Measurements from ENCODE around the gene CFAP157.

Gene CFAP157

DNA sequence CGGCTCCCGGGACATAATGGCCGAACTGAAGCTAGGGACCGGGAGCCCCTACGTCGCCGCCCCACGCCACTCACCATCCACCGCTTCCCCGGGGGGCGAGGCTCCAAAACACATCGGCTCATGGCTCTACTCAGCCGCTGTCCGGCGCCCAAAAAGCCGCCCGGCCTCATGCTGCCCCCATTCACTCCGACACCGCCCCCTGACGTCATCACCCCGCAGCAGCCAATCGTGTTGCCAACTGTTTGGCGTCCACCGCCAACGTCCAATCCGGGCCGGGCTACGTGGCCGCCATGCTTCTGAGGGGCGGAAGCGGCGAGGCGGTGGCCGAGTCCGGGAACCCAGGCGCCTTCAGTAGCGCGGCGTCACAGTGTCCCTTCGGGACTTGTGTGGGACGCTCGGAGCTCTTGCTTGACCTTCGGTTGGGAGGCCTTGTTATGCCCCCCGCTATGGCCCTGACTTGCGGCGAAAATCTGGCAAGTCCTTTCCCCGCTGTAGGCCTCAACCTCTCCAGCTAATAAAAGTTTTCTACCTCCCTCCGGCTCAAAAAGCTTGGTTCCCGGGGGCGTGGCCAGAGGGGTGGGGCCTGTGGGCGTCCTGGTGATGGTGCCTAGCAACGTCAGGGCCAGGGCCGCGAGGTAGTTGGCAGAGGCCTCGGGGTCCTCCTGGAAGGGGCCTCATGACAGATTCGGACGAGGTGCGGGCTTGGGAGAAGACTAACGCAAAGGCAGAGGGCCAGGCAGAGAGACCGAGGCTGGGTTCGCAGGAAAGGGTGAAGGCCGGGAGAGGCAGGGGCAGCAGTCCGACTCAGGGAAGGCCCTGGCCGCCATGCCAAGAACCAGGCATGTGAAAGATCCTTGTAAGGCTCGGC lies 8.9 kb downstream of the CFAP157 start, which contains the start of the genes PTRH1 and TTC16:
PTRH1 (minus strand) TSS at position 194 of the 868 bp plus-strand sequence; CDS start at position 170, 24 bp downstream.
TTC16 (plus strand) TSS at position 610 of the 868 bp plus-strand sequence; CDS start at position 677, 67 bp downstream.
- peak; percentile 96 for DNase-seq (ENCODE audit: low read depth)

DNA sequence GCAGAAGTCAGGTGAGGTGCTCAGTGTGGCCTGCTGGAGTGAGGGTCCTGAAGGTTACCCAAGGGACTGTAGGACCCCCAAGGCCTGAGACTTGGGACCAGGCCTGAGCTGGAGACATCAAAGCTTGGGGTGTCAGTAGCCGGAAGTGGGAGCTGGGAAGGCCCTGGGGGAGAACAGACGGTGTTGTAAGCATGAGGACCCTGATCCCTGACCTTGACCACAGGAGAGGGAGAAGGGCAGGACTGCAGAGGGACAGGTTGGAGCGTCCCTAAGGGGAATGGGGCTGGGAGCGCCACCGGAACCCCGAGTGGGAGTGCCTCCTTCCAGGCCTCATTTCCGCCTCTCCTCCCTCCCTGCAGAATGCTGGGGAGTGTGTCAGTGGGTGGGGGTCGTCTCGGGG lies 9.6 kb downstream of the CFAP157 start:
- DNase-seq (ENCODE audit: low read depth): no peak

DNA sequence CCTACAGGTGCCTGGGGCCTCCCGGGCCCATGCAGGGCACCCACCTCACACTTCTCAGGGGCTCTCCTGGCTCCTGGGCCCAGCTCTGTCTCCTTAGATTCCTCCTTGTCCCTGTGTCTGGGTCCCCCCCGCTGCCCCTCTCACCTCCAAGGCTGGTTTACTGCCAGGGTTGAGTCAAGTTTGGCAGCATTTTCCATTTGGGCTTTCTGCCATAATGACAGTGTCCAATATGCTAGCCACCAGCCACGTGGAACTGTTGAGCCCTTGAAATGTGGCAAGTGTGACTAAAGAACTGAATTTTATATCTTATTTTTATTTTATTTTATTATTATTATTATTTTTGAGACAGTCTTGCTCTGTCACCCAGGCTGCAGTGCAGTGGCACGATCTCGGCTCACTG lies 11.0 kb downstream of the CFAP157 start:
- no peak for DNase-seq (ENCODE audit: low read depth)

DNA sequence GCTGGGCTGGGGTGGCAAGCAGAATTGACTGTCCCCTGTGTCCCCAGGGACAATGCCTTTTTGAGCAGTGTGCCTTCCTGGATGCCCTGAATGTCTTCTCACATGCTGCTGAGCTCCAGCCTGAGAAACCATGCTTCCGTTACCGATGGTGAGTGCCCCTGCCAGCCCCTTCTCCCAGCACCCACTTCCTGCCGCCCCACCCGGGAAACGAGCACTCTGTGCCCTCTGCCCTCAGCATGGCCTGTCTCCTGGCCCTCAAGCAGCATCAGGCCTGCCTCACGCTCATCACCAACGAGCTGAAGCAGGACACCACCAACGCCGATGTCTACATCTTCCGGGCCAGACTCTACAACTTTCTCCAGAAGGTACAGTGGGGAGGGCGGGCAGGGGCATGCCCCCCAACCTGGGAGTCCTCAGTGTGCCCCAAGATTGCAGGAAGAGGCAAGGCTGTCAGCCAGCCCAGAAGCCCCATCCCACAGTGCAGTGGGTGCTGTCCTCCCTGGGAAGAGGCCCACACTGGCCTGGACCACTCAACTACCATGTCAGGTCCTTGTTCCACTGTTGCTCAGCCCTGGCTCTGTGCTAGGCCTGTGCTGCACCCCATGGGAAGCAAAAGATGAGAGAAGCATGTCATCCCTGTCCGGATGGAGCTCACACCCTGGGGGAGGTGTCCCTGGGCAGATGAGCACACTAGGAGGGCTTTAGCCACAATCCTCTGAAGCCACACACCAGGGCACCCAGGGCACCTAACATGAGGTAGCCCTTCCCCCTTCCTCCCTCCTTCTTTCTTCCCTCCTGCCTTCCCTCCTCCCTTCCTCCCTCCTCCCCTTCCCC lies 13.5 kb downstream of the CFAP157 start:
- no peak for DNase-seq (ENCODE audit: low read depth)

DNA sequence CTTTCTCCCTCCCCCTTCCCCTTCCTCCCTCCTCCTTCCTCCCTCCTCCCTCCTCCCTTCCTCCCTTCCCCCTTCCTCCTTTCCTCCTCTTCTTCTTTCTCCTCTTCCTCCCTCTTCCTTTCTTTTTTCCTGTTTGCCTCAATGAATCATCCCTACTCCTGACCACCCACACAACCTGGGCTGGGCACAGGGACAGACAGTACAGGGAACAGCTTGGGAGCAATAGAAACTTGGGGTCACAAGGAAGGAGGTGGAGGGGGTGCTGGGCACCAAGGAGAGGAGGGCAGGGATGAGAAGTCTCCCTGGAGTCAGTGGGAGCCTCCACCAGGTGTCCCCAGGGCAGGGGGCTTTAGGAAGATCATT lies 14.1 kb downstream of the CFAP157 start:
- no peak for DNase-seq (ENCODE audit: low read depth)

DNA sequence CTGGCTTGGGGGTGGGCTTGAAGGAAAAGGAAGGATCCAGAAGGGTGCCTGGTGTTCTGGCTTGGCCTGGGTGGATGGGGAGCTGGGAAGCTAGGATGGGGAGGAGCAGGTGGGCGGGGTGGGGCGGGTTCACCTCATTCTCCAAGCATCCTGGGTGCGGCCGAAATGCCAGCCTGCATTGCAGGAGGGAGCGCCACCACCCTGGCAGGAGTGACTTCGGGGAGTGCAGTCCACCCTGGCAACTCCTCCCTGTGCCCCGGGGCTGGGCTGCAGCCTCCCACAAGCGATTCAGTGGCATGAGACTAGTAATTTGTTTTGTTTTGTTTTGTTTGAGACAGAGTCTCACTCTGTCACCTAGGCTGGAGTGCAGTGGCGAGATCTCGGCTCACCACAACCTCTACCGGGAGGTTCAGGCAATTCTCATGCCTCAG lies 14.6 kb downstream of the CFAP157 start:
- DNase-seq (ENCODE audit: low read depth): no peak

DNA sequence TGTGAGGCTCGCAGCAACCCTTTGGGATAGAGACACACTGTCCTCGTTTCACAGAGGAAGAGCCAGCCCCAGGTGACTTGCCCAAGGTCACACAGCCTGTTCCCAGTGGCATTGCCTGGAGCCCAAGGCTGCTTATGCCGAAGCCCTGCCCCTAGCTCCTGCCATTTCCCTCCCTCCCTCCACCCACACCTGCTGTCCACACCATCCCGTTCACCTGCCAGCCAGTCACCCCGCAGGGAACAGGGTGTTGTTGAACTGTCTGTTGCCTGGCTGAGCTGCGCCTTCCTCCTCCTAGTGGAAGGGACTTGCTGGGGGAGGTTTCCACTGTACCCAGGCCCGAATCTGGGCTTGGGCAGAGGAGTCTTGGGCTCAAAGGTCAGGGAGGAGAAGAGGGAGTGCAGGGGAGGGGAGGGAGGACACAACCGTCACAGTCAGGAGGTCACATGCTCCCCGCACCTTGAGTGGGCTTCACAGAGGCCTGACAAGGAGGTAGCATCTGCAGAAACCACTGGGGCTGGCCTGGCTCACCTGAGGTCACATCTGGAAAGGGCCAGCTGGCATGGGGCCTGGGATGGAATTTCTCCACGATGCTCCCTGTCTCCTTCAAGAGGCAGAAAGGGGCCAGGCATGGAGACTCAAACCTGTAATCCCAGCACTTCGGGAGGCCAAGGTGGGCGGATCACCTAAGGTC lies 15.4 kb downstream of the CFAP157 start:
- DNase-seq (ENCODE audit: low read depth): no peak

DNA sequence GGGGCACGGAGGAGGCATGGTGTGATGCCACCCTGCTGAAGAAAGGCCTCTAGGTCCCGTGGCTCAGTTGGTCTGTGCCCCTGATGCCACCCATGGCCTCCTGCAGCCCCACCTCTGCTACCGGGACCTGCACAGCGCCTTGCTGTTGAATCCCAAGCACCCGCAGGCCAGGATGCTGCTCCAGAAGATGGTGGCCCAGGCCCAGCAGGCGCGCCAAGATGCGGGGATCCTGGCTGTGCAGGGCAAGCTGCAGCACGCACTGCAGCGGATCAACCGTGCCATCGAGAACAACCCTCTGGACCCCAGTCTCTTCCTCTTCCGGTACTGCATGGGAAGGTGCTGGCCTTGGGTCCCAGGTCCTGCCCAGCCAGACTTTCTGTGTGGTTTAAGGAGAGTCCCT lies 16.2 kb downstream of the CFAP157 start:
- DNase-seq (ENCODE audit: low read depth): no peak

DNA sequence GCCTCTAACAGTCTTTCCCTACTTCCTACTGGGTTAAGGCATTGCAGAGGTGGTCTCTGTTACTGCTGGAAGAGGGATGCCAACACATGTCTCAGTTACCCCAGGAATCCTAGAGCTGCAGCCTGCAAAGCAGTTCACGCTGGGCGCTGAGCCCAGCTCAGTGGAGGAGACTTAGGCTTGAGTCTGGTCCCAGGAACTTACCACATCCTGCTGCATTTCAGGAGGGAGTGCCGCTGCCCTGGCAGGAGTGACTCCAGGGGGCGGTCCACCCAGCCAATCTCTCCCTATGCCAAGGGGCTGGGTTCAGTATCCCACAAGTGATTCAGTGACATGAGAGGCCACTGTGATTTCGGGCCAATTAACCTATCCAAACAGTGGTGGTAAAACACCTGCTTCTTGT lies 16.7 kb downstream of the CFAP157 start:
- no peak for DNase-seq (ENCODE audit: low read depth)

DNA sequence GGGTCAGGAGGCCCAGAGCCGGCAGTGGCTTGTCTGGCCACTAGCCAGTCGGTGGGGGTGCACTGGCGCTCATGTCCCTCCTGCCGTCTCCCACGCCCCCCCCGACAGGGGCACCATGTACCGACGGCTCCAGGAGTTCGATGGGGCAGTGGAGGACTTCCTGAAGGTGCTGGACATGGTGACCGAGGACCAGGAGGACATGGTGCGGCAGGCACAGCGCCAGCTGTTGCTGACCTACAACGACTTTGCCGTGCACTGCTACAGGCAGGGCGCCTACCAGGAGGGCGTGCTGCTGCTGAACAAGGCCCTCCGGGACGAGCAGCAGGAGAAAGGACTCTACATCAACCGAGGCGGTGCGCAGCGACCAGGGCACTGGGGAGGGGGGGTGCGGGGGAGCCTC lies 17.2 kb downstream of the CFAP157 start:
- no peak for DNase-seq (ENCODE audit: low read depth)

DNA sequence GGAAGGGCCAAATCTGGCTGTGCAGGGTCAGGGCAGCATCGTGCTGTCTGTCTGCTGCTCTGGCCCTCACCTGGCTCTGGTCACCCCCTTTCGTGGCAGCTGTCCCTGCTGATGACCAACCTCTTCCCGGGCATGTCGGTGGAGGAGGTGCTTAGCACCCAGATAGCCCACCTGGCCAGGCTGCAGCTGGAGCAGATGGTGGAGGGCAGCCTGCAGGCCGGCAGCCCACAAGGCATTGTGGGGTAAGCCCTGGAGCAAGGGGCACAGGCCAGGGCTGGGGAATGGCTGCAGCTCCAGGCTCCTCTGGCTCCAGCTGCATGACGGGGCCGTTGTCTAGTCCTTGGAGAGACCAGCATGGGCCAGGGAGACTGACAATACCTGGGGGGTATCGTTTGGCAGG lies 20.1 kb downstream of the CFAP157 start:
- no peak for DNase-seq (ENCODE audit: low read depth)

DNA sequence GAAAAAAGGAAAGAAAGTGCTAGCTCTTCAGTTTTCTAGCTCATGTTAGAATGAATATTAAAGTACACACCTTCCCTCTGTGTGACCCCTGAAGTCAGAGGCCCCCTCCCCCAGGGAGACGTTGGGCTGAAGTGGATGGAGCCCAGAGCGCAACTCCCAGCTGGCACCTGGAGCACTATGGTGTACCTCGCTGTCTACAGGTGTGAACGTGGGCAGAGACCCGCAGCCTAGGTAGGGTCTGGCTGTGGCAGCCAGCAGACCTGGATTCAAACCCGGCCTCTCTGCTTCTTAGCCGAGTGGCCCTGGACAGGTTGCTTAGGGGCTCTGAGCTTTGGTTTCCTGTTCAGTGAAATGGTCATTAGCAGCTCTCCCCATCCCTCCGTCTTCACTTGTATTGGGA lies 22.0 kb downstream of the CFAP157 start:
- DNase-seq (ENCODE audit: low read depth): no peak

DNA sequence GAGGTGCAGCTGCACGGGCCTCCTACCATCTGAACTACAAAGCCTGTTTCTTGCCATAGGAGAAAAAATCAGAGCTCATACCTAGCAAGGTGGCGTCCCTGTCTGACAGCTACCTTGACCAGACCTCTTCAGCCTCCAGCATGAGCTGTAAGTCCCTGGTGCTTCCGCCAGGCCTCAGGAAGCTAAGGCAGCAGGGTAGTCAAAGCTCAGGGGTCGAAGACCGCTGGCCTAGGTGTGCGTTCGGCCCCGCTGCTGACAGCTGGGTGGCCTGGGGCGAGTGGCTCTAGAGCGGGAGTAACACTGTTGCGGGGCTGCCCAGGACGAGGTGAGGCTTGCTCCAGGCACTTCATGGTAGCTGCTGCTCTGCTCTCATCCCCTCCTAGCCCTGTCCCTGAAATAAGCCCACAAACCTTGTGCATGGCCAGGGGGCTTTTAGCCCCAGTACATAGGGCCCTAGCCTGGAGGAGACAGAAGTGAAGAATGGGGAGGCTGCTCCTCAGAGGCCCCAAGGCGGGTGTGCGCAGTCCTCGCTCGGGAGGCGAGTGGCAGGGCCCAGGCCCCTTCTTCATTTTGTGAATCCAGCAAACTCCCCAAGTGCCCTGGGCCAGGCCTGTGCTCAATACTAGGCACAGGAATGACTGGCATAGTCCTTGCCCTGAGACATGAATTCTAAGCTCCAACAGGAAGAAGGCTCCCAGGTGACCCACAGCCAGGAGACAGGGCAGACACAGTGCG lies 22.9 kb downstream of the CFAP157 start:
- no peak for DNase-seq (ENCODE audit: low read depth)

DNA sequence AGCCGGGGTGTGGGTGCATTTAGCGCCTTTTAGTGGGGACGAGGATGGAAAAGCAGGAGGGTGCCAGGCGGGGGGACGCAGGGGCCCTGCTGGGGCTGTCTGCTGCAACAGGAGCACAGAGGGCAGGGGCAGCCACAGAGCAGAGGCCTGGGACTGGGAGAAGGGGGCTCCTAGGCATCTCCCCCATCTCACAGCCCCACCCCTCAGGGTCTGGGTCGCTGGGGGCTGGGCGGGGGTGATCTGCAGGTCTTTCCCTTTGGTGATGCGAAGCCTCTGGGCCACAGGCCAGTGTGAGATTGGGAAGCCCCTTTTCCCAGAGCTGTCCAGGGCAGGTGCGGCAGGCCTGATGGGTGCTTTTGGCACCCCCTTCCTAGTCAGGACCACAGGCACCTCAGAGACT lies 23.5 kb downstream of the CFAP157 start:
- no peak for DNase-seq (ENCODE audit: low read depth)

DNA sequence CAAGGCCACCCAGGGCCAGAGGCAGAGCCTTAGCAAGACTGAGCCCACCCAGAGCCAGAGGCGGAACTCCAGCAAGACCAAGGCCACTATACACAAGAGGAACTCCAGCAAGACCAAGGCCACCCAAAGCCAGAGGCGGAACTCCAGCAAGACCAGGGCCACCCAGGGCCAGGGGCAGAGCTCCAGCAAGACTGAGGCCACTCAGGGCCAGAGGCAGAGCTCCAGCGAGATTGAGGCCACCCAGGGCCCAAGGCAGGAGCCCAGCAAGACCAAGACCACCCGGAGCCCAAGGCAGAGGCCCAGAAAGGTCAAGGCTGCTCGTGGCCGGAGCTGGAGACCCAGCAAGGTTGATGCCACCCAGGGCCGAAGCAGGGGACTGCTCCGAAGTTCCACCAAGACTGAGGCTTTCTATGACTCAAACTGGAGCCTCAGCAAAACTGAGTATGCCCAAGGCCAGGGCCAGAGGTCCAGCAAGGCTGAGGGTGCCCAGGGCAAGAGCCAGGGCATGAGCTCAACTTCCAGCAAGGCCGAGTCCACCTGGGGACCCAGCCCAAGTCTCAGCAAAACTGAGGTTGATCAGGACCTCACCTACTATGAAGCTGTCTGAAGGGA lies 24.1 kb downstream of the CFAP157 start:
- no peak for DNase-seq (ENCODE audit: low read depth)

DNA sequence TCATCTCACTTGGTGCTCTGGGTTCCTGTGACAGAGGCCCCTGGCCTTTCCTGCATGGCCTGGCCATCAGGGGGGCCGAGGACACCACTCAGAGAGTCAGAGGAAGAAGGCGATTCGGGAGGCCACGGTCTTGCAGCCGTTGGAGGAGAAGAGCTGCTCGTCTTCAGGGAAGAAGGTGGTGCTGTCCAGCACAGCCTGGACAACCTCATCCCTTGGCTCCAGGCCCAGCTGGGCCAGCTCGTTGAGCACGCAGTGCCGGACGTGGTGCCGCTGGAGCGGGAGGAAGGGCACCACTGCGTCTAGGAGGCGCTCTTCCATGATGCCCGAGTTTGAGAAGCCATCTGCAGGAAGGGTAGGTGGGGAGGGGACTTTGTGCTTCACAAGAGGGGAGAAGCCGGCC lies 25.1 kb downstream of the CFAP157 start:
- DNase-seq (ENCODE audit: low read depth): no peak

DNA sequence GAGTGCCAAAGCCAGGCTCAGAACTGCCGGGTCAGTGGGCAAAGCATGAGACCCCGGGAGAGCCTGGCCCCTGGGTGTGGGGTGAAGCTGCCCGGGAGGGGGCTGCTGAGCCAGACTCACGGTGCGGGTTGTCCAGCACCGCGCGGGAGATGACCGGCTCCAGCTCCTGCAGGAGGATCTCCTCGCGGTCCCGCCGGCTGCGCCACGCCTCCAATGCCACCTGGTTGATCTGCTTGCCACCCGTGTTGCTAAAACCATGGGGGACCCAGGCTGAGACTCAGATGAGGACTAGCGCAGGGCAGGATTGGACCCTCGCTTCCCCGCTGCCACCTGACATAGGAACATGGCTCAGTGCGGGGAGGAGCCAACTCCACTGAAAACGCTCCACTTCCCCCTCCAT lies 25.7 kb downstream of the CFAP157 start:
- no peak for DNase-seq (ENCODE audit: low read depth)

DNA sequence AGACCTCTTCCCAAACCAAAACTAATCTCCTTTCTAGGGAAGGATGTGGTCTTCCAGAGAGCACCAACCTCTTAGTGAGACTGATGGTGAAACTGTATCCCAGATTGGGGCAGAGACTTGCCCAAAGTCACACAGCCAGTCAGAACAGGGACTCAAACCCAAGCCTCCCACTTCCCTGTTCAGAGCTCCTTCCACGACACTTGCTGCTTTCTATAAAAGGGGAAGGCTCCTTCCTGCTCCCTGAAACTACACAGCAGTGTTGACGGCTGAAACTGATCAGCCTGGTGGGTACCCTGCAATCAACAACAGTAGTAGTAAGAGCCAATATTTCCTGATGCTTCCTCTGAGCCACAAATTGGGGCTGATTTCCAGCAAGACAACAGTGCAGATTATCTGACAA lies 26.8 kb downstream of the CFAP157 start:
- no peak for DNase-seq (ENCODE audit: low read depth)

DNA sequence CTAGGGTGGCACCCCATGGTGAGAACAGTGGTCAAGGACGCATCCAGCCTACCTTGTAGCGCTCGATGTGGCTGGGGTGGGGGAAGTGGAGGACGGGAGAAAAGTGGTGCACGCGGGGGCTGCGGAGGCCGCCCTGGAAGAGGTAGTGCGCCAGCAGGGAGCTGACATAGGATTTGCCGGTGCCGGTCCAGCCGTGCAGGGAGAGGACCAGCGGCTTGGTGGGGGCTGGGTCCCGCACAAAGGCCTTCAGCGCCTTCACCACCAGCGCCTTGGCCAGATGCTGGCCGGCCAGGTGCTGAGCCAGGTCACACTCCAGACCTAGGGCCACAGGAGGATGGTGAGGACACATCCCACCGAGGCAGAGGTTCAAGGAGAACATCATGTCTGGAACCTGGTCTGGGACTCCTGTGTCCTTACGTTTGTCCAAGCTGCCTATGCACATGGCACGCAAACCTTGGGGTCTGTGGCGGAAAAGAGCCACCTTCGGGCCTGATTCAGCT lies 27.5 kb downstream of the CFAP157 start:
- no peak for DNase-seq (ENCODE audit: low read depth)

DNA sequence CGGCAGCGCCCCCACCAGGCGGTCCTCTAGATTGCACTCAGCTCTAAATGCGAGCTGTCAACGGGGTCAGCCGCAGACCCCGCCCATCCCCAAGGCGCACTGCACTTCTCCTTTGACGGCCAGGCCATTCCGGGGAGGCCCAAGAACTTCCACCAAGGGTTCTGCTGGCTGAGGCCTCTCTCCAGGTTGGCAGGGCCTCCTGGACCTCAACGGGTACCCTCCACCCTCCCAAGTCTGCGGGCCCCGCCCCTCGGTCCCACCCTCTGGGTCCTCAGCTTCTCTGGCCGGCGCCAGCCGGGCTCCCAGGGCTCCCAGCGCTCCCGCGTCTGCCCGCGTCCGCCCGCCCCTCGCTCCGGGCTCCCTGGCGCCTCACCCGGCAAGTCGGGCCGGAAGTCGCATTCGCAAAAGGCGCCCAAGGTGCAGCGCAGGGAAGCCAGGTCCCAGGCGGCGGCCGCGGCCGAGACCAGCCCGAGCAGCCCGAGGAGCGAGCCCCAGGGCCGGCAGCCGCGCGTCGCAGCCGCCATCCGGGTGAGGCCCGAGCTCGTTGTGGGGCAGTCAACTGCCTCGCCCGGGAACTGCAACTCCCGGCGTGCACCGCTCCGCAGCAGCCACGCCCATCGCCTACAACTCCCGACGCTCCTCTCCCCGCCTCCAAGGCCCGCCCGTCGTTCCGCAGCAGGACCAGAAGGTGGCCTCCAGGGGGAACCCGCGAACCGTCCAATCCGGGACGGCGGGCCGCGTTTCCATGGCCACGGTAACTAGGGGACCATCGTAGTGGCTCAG lies 28.1 kb downstream of the CFAP157 start, which contains the start of gene TOR2A:
TOR2A (minus strand) TSS at position 548 of the 783 bp plus-strand sequence; CDS start at position 524, 24 bp downstream.
- DNase-seq (ENCODE audit: low read depth): peak; percentile 99

Data from stimulated activated CD8-positive, alpha-beta memory T cell treated with anti-CD3 and anti-CD28 coated beads, Interleukin-15, amount 100 ng/mL, for 1 hour (primary cell).